Measurements from ENCODE around the gene RASA3.

The RASA3 gene

GRCh38 chr13:113974304-113975281 lies 157.8 kb downstream of the RASA3 start:
- no peak for DNase-seq

GRCh38 chr13:113973218-113974164 lies 158.9 kb downstream of the RASA3 start, which contains the start of gene C13orf46:
Gene C13orf46 (minus strand): TSS chr13:113974076. CDS start chr13:113973997, 79 bp downstream.
- DNase-seq, result no peak

- no peak for DNase-seq
Observed at GRCh38 chr13:113972451-113973217, 159.8 kb downstream of the RASA3 start.

GRCh38 chr13:113971471-113972231 lies 160.8 kb downstream of the RASA3 start:
- DNase-seq, result no peak

GRCh38 chr13:113970810-113971470 lies 161.5 kb downstream of the RASA3 start:
- DNase-seq, result no peak

GRCh38 chr13:113969973-113970611 lies 162.3 kb downstream of the RASA3 start:
- DNase-seq, result no peak

GRCh38 chr13:113969311-113969972 lies 163.0 kb downstream of the RASA3 start:
- no peak for DNase-seq

GRCh38 chr13:113968463-113969310 lies 163.7 kb downstream of the RASA3 start:
- DNase-seq, result no peak

GRCh38 chr13:113967729-113968462 lies 164.5 kb downstream of the RASA3 start:
- DNase-seq, result no peak

- DNase-seq, result no peak
Observed at GRCh38 chr13:113967206-113967720, 165.2 kb downstream of the RASA3 start.

- DNase-seq, result no peak
Observed at GRCh38 chr13:113965968-113966884, 166.2 kb downstream of the RASA3 start.

- DNase-seq, result no peak
Observed at GRCh38 chr13:113965383-113965874, 167.0 kb downstream of the RASA3 start.

- no peak for DNase-seq
Observed at GRCh38 chr13:113964251-113964995, 168.0 kb downstream of the RASA3 start.

GRCh38 chr13:113963376-113963775 lies 169.0 kb downstream of the RASA3 start:
- DNase-seq, result no peak

GRCh38 chr13:113962975-113963374 lies 169.4 kb downstream of the RASA3 start:
- no peak for DNase-seq

GRCh38 chr13:113962386-113962785 lies 170.0 kb downstream of the RASA3 start:
- no peak for DNase-seq
